ENCODE results near the gene IGF2. TPM values are rescaled to one million over a fixed set of nuclear protein-coding genes. Genes with fewer than 3 reads are reported as not detected.

Gene IGF2
- total RNA-seq, 3 donors from 2014 or later, result 4.6 to 12.5 (median 5.7) TPM

GRCh38 chr11:2121227-2122130 lies 17.7 kb downstream of the IGF2 start:
- DNase-seq, result no peak
- H3K9me3 Mint-ChIP-seq, result no peaks in the 10 kb centered on the region
- no peak for ATAC-seq
- H3K4me1 Mint-ChIP-seq (ENCODE audit: low read depth), result no peaks in the 10 kb centered on the region
- no peaks in the 10 kb centered on the region for H3K36me3 Mint-ChIP-seq (ENCODE audit: insufficient read depth)
- H3K4me3 Mint-ChIP-seq, result no peak overlapping the region
- H3K27me3 Mint-ChIP-seq (ENCODE audit: low read depth), result peaks cover 30% of the 10 kb centered on the region

- Mint-ChIP-seq H3K27me3 (ENCODE audit: low read depth) (peaks cover 33% of the 10 kb centered on the region), H3K4me1 (ENCODE audit: low read depth) (no peaks in the 10 kb centered on the region), H3K36me3 (ENCODE audit: insufficient read depth) (no peaks in the 10 kb centered on the region), H3K9me3 (no peaks in the 10 kb centered on the region), H3K4me3 (no peak overlapping the region)
- DNase-seq, result no peak
- no peak for ATAC-seq
Observed at GRCh38 chr11:2120359-2121100, 18.7 kb downstream of the IGF2 start.

GRCh38 chr11:2118677-2119076 lies 20.5 kb downstream of the IGF2 start:
- H3K4me3 Mint-ChIP-seq, result no peak overlapping the region

GRCh38 chr11:2116680-2117079 lies 22.5 kb downstream of the IGF2 start:
- Mint-ChIP-seq H3K9me3 (no peaks in the 10 kb centered on the region), H3K4me3 (no peak overlapping the region), H3K27me3 (ENCODE audit: low read depth) (peaks cover 21% of the 10 kb centered on the region), H3K4me1 (ENCODE audit: low read depth) (no peaks in the 10 kb centered on the region), H3K36me3 (ENCODE audit: insufficient read depth) (no peaks in the 10 kb centered on the region)
- DNase-seq (no peak), ATAC-seq (no peak)

More at GRCh38 chr11:2118677-2119076, 20.5 kb downstream of the IGF2 start:
- H3K9me3 Mint-ChIP-seq, result no peaks in the 10 kb centered on the region
- H3K4me1 Mint-ChIP-seq (ENCODE audit: low read depth), result no peaks in the 10 kb centered on the region
- H3K36me3 Mint-ChIP-seq (ENCODE audit: insufficient read depth), result no peaks in the 10 kb centered on the region
- H3K27me3 Mint-ChIP-seq (ENCODE audit: low read depth), result peaks cover 28% of the 10 kb centered on the region
- ATAC-seq, result no peak
- DNase-seq, result no peak

- Mint-ChIP-seq H3K4me1 (ENCODE audit: low read depth) (no peaks in the 10 kb centered on the region), H3K36me3 (ENCODE audit: insufficient read depth) (no peaks in the 10 kb centered on the region), H3K4me3 (no peak overlapping the region), H3K27me3 (ENCODE audit: low read depth) (peaks cover 18% of the 10 kb centered on the region), H3K9me3 (no peaks in the 10 kb centered on the region)
- DNase-seq, result no peak
- no peak for ATAC-seq
Observed at GRCh38 chr11:2115308-2115707, 23.9 kb downstream of the IGF2 start.

- DNase-seq (no peak), ATAC-seq (no peak)
- Mint-ChIP-seq H3K4me1 (ENCODE audit: low read depth) (peaks cover 2% of the 10 kb centered on the region), H3K36me3 (ENCODE audit: insufficient read depth) (no peaks in the 10 kb centered on the region), H3K9me3 (no peaks in the 10 kb centered on the region), H3K27me3 (ENCODE audit: low read depth) (peaks cover 12% of the 10 kb centered on the region), H3K4me3 (no peak overlapping the region)
Observed at GRCh38 chr11:2114430-2115241, 24.6 kb downstream of the IGF2 start.

- no peak overlapping the region for H3K4me3 Mint-ChIP-seq
- no peaks in the 10 kb centered on the region for H3K9me3 Mint-ChIP-seq
- H3K36me3 Mint-ChIP-seq (ENCODE audit: insufficient read depth), result no peaks in the 10 kb centered on the region
- peaks cover 2% of the 10 kb centered on the region for H3K4me1 Mint-ChIP-seq (ENCODE audit: low read depth)
- ATAC-seq, result no peak
- no peak for DNase-seq
- H3K27me3 Mint-ChIP-seq (ENCODE audit: low read depth), result peaks cover 8% of the 10 kb centered on the region
Observed at GRCh38 chr11:2113776-2114175, 25.4 kb downstream of the IGF2 start.

GRCh38 chr11:2110521-2110920 lies 28.7 kb downstream of the IGF2 start:
- DNase-seq, result no peak
- Mint-ChIP-seq H3K4me1 (ENCODE audit: low read depth) (peaks cover 2% of the 10 kb centered on the region), H3K27me3 (ENCODE audit: low read depth) (peaks cover 2% of the 10 kb centered on the region), H3K36me3 (ENCODE audit: insufficient read depth) (no peaks in the 10 kb centered on the region), H3K4me3 (no peak overlapping the region), H3K9me3 (no peaks in the 10 kb centered on the region)
- no peak for ATAC-seq

- Mint-ChIP-seq H3K36me3 (ENCODE audit: insufficient read depth) (no peaks in the 10 kb centered on the region), H3K27me3 (ENCODE audit: low read depth) (peaks cover 2% of the 10 kb centered on the region), H3K4me1 (ENCODE audit: low read depth) (peaks cover 2% of the 10 kb centered on the region), H3K9me3 (no peaks in the 10 kb centered on the region), H3K4me3 (no peak overlapping the region)
- no peak for ATAC-seq
- DNase-seq, result no peak
Observed at GRCh38 chr11:2109541-2110019, 29.6 kb downstream of the IGF2 start.

- DNase-seq (no peak), ATAC-seq (no peak)
- H3K4me3 Mint-ChIP-seq, result no peak overlapping the region
- H3K36me3 Mint-ChIP-seq (ENCODE audit: insufficient read depth), result no peaks in the 10 kb centered on the region
- H3K9me3 Mint-ChIP-seq, result no peaks in the 10 kb centered on the region
- peaks cover 2% of the 10 kb centered on the region for H3K27me3 Mint-ChIP-seq (ENCODE audit: low read depth)
- peaks cover 2% of the 10 kb centered on the region for H3K4me1 Mint-ChIP-seq (ENCODE audit: low read depth)
Observed at GRCh38 chr11:2108675-2109491, 30.3 kb downstream of the IGF2 start.

- Mint-ChIP-seq H3K4me3 (no peak overlapping the region), H3K27me3 (ENCODE audit: low read depth) (peaks cover 2% of the 10 kb centered on the region), H3K9me3 (no peaks in the 10 kb centered on the region), H3K4me1 (ENCODE audit: low read depth) (peaks cover 2% of the 10 kb centered on the region), H3K36me3 (ENCODE audit: insufficient read depth) (no peaks in the 10 kb centered on the region)
- no peak for DNase-seq
- ATAC-seq, result no peak
Observed at GRCh38 chr11:2107941-2108630, 31.1 kb downstream of the IGF2 start.

GRCh38 chr11:2107521-2107920 lies 31.7 kb downstream of the IGF2 start:
- Mint-ChIP-seq H3K36me3 (ENCODE audit: insufficient read depth) (no peaks in the 10 kb centered on the region), H3K4me1 (ENCODE audit: low read depth) (peaks cover 2% of the 10 kb centered on the region), H3K27me3 (ENCODE audit: low read depth) (peaks cover 2% of the 10 kb centered on the region), H3K4me3 (no peak overlapping the region), H3K9me3 (no peaks in the 10 kb centered on the region)
- ATAC-seq (no peak), DNase-seq (no peak)

GRCh38 chr11:2106583-2107209 lies 32.5 kb downstream of the IGF2 start:
- Mint-ChIP-seq H3K4me3 (no peak overlapping the region), H3K27me3 (ENCODE audit: low read depth) (peaks cover 4% of the 10 kb centered on the region), H3K36me3 (ENCODE audit: insufficient read depth) (no peaks in the 10 kb centered on the region), H3K9me3 (no peaks in the 10 kb centered on the region), H3K4me1 (ENCODE audit: low read depth) (peaks cover 2% of the 10 kb centered on the region)
- ATAC-seq (no peak), DNase-seq (no peak)

Measured in activated T-cell treated with anti-CD3 and anti-CD28 coated beads, Interleukin-2, amount 50 U/mL, for 4 hours (primary cell).